ENCODE results near the gene MPP3.

- TF ChIP-seq CTCF (IDR thresholded peaks at IDR 0.05) = no peak
- TF ChIP-seq POLR2AphosphoS5 (IDR thresholded peaks at IDR 0.05; ENCODE audit: insufficient read depth in 1 of 2, low read depth in 1 of 2) = no peak
Measured at GRCh38 chr17:43877451-43878155, 44.7 kb upstream of the MPP3 start.
